A204.1 (cell line): Measurements from ENCODE around the gene SUN1.
"Not testable (repeated sequence)": the region's sequence is repeated elsewhere in the genome, so short reads cannot be mapped to it uniquely, and the experiment has no call there.

Experiments
- FAIRE-seq: peaks from 2 replicates; lab custom pipeline; 2012; peaks lifted over from hg19 to GRCh38; lab: Jason Lieb, UNC

Gene SUN1

DNA sequence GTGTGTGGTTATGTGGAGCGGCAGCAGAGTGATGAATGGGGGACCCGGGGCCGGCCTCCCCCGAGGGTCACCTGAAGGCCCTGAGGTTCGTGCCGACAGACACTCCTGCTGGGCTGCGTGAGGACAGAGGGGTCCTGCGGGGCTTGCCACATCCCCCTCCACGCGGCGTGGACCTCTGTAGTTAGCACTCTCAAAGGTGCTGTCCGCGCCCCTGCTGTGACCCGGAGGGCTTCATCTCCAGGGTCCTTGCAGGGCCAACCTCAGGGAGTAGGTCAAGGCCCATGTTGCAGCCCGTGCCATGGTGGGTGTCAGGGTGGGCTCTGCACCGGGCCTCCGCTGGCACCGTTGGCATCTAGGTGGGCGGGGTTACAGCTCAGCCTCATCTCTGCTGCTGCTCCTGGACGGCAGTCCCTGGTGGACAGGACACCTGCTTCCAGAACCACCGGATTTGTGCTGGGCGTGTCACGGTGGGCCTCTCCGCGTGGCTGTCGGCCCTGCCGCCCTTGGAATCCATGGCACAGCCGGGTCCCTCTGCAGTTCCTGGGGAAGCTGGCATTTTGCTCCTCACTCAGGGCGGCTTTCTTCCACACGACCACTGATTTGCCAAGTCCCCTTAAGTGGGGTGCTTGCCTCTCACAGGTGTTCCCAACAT lies 24.3 kb downstream of the SUN1 start:
- FAIRE-seq = no peak

DNA sequence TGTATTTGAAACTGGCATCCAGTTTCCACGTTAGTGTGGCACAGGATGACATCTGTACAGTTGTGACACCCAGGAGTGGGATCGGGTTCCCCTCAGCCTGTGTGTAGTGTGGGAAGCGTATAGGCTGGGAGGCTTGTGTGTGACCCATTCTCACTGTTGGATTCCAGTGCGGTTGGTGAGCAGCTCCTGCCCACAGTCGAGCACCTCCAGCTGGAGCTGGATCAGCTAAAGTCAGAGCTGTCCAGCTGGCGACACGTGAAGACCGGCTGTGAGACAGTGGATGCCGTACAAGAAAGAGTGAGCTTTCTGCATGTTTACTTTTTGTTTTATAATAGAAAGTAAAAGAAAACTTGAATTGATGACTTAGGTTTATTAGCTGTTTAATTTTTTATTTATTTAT lies 25.4 kb downstream of the SUN1 start:
- FAIRE-seq = no peak

DNA sequence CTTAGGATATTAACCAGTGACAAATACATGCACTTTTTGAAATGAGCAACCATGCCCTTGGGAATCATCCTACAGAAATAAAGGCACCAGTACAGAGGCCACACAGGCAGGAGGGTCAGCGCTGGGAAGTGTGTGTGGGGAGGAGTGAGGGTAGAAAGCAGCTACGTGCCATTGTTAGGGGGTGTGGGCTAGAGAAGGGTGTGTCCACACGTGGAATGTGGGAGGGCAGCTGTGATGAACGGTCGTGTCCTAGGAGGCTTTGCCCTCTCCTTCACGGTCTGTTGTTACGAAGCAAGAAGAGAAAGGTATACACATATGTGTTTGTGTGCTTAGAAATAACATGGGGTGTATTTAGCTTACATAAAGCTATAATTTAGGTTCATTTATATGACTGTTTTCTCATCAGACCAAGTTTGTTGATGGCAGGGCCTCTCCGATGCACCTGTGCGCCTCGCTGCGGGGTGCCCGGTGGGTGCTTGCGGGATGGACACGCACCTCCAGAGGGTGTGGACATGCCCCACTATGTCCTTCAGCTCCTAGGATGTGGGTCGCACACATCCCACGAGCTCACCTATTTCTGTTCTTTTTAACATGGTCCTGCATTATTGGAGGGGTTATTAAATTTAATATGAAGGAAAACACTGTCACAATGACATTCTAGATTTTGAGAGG lies 27.2 kb downstream of the SUN1 start:
- no peak for FAIRE-seq

DNA sequence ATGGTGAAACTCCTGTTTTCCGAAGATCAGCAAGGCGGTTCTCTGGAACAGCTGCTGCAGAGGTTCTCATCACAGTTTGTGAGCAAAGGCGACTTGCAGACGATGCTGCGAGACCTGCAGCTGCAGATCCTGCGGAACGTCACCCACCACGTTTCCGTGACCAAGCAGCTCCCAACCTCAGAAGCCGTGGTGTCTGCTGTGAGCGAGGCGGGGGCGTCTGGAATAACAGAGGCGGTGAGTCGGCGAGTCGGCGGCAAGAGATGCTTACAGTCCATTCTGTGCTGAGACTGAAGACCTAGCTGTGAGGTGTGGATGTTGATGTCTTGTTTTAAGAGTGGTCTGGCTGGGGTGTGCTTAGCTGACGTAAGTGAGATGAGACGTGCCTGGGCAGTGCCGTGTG lies 27.9 kb downstream of the SUN1 start:
- no peak for FAIRE-seq

DNA sequence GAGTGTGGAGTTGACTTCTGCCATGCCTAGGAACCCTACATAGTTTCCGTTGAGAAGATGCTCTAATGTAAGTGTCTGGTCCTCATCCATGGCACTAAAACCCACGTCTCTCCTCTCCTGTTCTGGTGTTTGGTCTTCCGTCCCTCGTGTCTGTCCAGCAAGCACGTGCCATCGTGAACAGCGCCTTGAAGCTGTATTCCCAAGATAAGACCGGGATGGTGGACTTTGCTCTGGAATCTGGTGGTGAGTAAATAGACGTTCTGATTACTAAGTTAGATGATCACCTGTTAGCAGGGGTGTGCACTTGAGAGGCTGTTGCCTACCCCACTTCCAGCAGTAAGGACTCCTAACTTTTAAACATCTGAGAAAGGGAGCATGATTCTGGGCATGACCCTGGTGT lies 28.9 kb downstream of the SUN1 start:
- FAIRE-seq = no peak

DNA sequence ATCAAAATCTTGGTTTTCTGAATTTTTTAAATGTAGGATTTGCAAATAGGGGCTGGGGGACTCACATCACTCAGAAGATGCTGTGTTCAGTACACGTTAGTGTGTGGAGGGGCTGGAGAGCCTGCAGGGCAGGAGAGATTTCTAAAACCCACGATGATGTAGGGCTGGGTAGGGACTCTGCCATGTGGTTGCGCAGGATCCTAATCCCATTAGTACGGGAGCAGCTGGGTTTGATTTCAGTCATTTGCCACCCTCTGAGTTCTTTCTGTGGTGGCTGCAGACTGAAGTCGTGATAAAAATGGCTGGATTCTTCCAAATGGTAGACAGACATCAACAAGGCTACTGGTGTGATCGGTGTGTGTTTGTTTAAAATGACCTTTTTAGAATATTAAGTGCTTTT lies 29.9 kb downstream of the SUN1 start:
- FAIRE-seq = no peak

DNA sequence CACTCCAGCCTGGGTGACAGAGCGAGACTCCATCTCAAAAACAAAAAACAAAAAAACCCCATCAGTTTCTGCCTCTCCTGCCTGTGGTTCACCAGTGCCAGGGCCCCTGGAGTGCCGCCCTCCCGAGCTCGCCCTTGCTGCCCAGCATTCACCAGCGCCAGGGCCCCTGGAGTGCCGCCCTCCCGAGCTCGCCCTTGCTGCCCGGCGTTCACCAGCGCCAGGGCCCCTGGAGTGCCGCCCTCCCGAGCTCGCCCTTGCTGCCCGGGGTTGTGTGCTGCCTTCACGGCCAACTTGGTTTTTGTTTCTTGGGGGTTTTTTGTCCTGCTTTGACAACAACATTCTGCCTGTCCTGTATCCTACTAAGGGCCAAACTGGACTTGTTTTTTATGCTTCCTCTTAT lies 30.8 kb downstream of the SUN1 start:
- FAIRE-seq = no peak

DNA sequence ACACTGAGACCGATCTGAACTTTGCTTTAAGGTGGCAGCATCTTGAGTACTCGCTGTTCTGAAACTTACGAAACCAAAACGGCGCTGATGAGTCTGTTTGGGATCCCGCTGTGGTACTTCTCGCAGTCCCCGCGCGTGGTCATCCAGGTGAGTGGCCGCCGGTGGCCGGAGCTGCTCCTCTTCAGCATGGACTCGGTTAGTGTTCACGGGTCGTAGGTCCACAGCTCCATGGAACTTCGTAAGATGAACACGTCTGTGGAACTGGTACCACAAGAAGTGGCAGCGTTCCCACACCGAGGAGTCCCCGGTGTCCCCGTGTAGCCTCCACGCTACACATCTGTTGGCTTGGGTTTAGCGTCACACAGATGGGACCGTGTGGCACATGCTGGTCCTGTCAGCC lies 33.6 kb downstream of the SUN1 start:
- FAIRE-seq = no peak

DNA sequence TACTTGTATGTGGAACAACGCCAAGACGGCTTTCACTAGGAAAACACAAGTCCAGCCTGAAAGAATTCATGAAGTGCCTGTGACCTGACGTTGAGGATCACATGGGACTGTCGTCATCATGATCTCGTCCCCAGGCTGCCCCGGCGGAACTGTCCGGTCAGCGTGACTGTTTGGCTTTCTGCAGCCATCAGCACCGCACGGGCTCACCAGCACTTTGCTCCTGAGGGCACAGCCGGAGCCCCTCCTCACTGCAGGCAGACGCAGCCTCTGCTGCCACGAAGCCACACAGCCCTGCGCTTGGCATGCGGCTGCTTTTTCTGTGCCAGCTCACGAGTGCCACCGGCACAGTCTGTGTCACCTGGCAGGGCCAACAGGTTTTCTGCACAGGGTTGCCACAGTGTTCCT lies 34.7 kb downstream of the SUN1 start:
- no peak for FAIRE-seq

DNA sequence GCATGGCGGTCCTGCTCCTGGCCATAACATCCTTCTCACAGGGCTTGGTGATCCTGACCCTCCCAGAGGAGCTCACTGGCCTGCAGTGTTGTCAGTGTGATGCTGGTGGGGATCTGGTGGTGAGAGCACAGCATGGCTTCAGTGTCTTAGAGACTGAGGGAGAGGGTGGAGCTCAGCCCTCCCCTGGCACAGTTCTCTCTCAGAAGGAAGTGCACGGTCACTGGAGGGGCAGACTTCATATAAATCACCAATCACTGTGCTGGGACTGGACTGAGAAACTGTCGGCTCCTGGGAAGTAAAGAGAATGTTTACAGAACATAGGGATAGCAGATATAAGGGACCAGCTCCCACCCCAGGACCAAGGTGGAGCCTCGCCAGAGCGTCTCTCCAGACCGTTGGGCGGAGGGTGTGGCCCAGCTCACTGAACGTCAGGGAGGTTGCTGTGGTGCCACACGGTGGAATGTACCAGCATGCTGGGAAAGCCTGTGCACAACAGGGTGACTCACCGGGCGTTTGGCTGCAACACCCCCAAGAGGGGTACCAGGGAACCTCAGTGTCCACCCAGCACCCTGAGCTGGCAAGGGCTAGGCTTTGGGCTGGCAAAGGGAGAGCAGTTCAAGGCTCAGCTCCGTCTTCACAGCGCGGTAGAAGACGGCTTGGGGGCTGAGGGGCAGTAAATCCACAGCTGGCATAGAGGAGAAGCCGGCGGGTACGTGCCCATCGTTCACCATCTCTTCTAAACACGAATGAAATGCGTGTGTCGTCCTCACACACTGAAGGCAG lies 35.3 kb downstream of the SUN1 start:
- no peak for FAIRE-seq

DNA sequence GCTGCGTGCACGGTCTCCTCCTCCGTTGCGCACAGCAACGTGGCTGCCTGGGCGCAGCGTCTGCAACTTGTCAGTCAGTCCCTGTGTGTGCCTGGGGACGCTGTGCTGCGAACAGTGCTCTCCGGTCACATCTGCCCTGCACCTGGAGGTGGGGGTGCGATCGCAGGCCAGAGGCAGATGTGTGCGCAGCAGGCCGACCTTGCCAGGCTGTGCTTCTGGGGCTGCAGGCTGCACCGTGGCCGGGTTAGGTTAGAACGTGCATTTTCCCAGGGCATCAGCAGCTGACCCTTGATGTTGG lies 35.9 kb downstream of the SUN1 start:
- no peak for FAIRE-seq

DNA sequence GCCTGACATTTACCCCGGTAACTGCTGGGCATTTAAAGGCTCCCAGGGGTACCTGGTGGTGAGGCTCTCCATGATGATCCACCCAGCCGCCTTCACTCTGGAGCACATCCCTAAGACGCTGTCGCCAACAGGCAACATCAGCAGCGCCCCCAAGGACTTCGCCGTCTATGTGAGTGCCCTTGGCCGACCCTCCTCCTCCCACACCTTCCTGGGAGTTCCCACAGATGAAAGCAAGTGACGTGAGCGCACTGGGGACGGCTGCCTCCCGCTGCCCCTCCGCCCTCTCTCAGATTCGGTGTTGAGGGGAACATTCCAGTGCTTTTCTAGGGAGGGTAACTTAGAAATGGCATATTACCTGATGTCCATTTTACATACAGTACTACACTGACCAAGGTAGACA lies 37.1 kb downstream of the SUN1 start:
- no peak for FAIRE-seq

DNA sequence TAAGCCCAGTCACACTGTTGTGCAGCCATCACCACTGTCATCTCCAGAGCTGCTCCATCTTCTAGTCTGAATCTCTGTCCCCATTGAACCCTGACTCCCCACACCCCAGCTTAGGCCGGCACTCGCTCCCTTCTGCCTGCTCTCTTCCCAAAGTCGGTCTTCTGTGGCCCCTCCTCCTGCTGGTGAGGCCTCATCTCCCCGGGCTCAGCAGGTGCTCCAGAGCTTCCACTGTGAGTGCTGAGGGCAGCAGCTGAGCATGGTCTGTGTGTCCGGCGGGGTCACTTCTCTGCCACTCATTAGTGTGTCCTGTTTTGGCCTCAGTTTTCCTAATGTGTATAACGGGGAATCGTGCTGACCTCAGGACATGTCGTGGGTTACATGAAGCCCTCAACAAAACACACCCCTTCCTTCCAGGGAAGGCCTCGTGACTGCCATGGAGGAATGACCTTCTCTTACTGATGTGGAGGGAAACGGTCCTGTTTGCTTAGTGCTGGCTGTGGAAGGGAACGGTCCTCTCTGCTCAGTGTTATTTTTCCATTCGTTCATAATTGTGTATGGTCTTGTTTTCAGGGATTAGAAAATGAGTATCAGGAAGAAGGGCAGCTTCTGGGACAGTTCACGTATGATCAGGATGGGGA lies 39.7 kb downstream of the SUN1 start:
- no peak for FAIRE-seq

DNA sequence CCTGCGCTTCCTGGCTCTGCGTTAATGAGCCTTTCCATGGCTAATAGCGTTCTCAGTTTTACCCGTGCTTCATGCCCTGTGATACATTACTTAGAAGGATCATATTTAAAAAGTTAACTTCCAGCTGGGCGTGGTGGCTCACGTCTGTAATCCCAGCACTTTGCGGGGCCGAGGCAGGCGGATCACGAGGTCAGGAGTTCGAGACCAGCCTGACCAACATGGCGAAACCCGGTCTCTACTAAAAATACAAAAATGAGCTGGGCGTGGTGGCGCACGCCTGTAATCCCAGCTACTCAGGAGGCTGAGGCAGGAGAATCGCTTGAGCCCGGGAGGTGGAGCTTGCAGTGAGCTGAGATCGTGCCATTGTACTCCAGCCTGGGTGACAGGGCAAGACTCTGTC lies 40.4 kb downstream of the SUN1 start:
- not testable (repeated sequence) for FAIRE-seq

DNA sequence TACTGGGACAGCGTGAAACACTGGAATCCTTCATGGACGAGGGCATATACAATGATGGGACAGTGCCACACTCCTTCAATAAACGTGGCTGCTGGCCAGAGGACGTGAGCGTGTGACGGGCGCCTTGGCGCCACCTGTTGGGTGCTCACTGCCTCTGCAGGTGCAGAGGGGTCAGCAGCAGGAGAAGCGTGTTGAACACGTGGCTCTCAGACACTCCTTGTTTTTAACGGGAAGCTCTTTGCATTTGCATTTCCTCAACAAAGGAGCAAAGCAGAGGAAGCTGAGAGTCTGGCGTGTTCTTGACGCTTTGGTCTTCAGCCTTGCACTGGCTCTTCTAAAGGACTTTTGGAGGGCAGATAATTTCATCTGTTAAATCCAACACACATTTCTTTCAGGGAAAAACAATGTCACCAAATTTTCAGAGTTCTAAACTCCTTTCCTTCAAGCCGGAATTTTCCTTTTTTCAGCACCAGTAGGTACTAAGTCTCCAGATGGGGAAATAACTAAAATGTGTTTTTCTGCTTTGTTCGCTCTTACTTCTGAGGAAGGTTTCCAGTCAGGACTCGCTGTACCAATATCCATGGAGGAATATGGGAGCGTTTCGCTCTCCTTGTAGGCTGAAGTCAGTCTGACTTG lies 41.2 kb downstream of the SUN1 start:
- no peak for FAIRE-seq

DNA sequence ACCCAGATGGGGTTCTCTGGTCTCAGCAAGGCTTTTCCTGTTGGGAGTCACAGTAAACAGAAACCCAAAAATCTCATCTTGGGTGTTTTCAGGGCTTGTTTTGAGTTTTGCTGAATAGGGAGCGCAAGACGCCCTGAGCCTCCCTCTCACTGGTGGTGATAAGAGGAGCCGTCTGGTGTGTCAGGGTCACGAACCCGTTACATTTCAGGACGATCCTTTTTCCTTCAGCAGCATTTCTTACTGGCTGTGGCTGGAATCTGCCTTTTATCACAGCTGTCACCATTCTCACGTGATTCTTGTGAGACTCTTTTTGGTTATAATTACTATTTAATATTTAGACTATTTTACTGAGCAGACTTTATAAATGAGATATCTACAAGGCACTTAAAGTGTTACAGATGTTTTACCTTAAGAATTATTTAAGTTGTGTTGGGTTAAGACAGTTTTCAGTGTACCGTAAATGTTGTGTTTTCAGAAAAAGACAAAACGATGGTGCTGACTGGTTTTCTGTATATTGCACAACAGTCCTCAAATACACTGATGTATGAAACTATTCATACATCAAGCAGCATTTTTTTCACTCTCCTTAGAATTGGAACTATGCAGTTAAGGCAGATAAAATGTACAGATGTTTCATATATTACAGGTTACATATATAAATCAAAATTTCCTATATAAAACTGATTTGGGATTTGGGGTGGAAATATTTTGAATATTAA lies 41.9 kb downstream of the SUN1 start:
- no peak for FAIRE-seq

DNA sequence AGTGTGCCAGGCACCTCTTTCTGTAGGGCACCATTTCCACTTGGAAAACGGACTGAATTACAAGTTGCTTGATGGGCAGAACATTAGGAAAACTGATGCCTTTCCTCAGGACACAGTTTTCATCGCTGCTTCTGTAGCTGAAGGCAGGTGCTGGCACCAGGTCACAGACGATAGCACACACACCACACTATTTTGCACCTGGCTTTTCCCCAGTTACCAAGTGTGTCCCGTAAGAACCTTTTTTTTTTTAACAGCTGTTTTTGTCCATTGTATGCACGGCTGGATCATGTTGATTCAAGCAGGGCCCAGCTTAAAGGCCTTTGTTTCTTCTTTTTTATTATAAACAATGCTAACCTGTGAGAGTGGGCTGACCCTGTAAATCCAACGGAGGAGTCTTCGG lies 42.8 kb downstream of the SUN1 start:
- no peak for FAIRE-seq

DNA sequence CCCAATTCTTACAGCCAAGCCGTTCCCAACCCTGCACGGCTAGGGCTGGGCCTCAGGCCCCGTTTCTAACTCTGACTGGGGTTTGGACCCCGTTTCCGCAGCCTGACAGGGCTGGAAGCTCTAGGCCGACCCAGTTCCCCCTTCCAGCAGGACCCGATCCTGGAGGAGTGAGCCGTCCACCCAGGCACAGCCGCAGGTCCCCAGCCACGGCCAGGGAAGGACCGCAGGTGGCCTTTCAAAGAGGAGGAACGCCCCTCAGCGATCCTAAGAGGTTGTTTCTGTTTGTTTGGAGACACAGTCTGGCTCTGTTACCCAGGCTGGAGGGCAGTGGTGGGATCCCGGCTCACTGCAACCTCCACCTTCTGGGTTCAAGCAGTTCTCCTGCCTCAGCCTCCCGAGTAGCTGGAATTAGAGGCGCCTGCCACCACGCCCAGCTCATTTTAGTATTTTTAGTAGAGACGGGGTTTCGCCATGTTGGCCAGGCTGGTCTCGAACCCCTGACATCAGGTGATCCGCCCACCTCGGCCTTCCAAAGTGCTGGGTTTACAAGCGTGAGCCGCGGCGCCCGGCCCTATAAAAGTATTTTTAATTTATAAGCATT lies 43.3 kb downstream of the SUN1 start:
- no peak for FAIRE-seq

DNA sequence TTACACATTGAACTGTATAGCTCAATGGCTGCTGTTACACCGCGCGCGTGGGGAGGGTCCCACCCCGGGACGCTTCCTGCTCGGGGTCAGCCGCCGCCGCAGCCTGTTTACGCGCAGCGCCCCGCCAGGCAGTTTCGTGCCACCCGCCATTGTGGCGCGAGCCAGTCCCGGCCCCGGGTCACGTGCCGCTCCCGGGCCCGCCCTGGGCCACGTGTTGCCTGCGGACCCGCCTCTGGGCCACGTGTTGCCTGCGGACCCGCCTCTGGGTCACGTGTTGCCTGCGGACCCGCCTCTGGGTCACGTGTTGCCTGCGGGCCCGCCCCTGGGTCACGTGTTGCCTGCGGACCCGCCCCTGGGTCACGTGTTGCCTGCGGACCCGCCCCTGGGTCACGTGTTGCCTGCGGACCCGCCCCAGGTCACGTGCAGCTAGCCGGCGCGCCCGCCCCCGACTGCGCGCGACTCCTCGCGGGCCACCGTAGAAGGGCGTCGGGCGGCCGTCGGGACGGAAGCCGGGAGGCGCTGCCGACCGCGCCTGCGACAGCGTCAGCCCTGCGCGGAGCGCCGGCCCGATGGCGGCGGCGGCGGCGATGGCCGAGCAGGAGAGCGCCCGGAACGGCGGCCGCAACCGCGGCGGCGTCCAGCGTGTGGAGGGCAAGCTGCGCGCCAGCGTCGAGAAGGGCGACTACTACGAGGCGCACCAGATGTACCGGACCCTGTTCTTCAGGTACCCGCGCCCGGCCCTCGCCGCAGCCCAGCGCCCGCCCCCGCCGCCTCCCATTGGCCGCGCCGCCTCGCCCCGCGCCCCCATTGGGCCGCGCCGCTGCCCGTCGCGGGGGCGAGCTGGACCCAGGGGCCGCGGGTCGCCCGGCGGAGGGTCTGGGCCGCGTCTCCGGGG lies 44.0 kb downstream of the SUN1 start, which contains the start of gene GET4:
Gene GET4 (plus strand): TSS at position 478 of the 895 bp plus-strand sequence. CDS start 92 bp downstream, at position 570.
- FAIRE-seq = no peak

DNA sequence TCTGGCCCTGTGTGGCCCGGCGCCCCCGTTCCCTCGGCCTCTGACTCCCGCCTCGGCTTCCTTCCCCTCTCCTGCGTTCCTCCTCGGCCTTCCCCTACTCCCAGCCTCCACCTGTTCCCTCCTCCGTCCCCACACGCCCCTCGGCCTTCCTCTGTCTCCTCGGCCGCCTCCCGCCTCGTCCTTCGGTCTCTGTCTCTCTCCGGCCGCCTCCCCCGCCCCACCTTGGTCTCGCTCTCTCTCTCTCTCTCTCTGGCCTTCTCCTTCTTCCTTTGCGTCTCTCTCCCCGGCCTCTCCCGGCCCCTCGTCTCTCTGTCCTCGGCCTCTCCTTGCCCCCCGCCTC lies 44.7 kb downstream of the SUN1 start:
- no peak for FAIRE-seq
